Measurements from ENCODE around the gene GSTO1. TPM values are rescaled to one million over a fixed set of nuclear protein-coding genes. Genes with fewer than 3 reads are reported as not detected.

Gene GSTO1
- total RNA-seq, 3 donors from 2014 or later (not counting 1 experiment from before 2014, with no cell fraction given), result 27.8 to 38.0 (median 31.5) TPM

- no peaks in the 10 kb centered on the region for H3K27me3 ChIP-seq (ENCODE audit: control insufficient read depth, insufficient read depth, low read length)
- H3K27ac ChIP-seq (ENCODE audit: low read length), result no peak overlapping the region
- peaks cover 25% of the 10 kb centered on the region for H3K36me3 Mint-ChIP-seq
- no peaks in the 10 kb centered on the region for H3K27me3 Mint-ChIP-seq (ENCODE audit: low read depth in 2 of 2)
- ATAC-seq (no peak), DNase-seq (no peak)
- peak overlapping the region; percentile 41 to 53 for H3K27ac Mint-ChIP-seq
- peaks cover 50% of the 10 kb centered on the region in 2 donors for H3K4me1 Mint-ChIP-seq
- peaks cover 19% of the 10 kb centered on the region for H3K4me1 ChIP-seq (ENCODE audit: control insufficient read depth, insufficient read depth, low read length)
- H3K4me3 Mint-ChIP-seq, result no peak overlapping the region
- no peaks in the 10 kb centered on the region for H3K9me3 ChIP-seq (ENCODE audit: control insufficient read depth, insufficient read depth, low read length)
- WGBS (ENCODE audit: insufficient coverage), result 100% methylated on average over 3 of the region's 5 CpGs
- H3K4me3 ChIP-seq (ENCODE audit: low read length), result no peak overlapping the region
- intact Hi-C loops (cut with micrococcal nuclease), result loop anchor here (5.0 to 10.0 kb wide), 3 partner anchors 142 to 460 kb away; partner anchors contain the start of genes SFR1 and STN1
- H3K36me3 ChIP-seq (ENCODE audit: control insufficient read depth, insufficient read depth, low read length), result peaks cover 64% of the 10 kb centered on the region
- no peak for TF ChIP-seq CTCF (IDR thresholded peaks at IDR 0.05)
- no peaks in the 10 kb centered on the region for H3K9me3 Mint-ChIP-seq
These were observed 10.1 kb downstream of the GSTO1 start for GRCh38 chr10:104264783-104265182.

GRCh38 chr10:104267721-104268404, 13.2 kb downstream of the GSTO1 start:
- Histone ChIP-seq H3K36me3 (ENCODE audit: control insufficient read depth, insufficient read depth, low read length) (peaks cover 35% of the 10 kb centered on the region), H3K9me3 (ENCODE audit: control insufficient read depth, insufficient read depth, low read length) (no peaks in the 10 kb centered on the region), H3K27me3 (ENCODE audit: control insufficient read depth, insufficient read depth, low read length) (no peaks in the 10 kb centered on the region), H3K4me1 (ENCODE audit: control insufficient read depth, insufficient read depth, low read length) (peaks cover 19% of the 10 kb centered on the region), H3K4me3 (ENCODE audit: low read length) (peak overlapping the region; percentile 74), H3K27ac (ENCODE audit: low read length) (peak overlapping the region; percentile 80)
- H3K9me3 Mint-ChIP-seq, result no peaks in the 10 kb centered on the region
- no peaks in the 10 kb centered on the region for H3K27me3 Mint-ChIP-seq (ENCODE audit: low read depth in 2 of 2)
- WGBS (ENCODE audit: insufficient coverage), result 83% methylated on average over 14 of the region's 14 CpGs
- no peak for DNase-seq
- peaks cover 7% of the 10 kb centered on the region for H3K36me3 Mint-ChIP-seq
- H3K4me3 Mint-ChIP-seq, result peak overlapping the region; percentile 90
- peaks cover 31% of the 10 kb centered on the region in 2 donors for H3K4me1 Mint-ChIP-seq
- TF ChIP-seq CTCF (IDR thresholded peaks at IDR 0.05), result no peak
- ATAC-seq, result no peak
- intact Hi-C loops (cut with micrococcal nuclease), result loop anchor here (1.0 to 10.0 kb wide), 6 partner anchors 12 to 463 kb away; partner anchors contain the start of genes ITPRIP, SFR1 and STN1
- H3K27ac Mint-ChIP-seq, result peak overlapping the region; percentile 94 to 97

- peaks cover 31% of the 10 kb centered on the region in 2 donors for H3K4me1 Mint-ChIP-seq
- H3K4me1 ChIP-seq (ENCODE audit: control insufficient read depth, insufficient read depth, low read length), result peaks cover 19% of the 10 kb centered on the region
These were observed 13.7 kb downstream of the GSTO1 start for GRCh38 chr10:104268405-104268712.

More at GRCh38 chr10:104268405-104268712, 13.7 kb downstream of the GSTO1 start:
- peak overlapping the region; percentile 94 to 97 for H3K27ac Mint-ChIP-seq
- H3K4me3 Mint-ChIP-seq, result peak overlapping the region; percentile 90
- H3K27me3 Mint-ChIP-seq (ENCODE audit: low read depth in 2 of 2), result no peaks in the 10 kb centered on the region
- intact Hi-C loops (cut with micrococcal nuclease), result loop anchor here (1.0 to 10.0 kb wide), 6 partner anchors 12 to 464 kb away; partner anchors contain the start of genes ITPRIP, SFR1 and STN1
- Histone ChIP-seq H3K27me3 (ENCODE audit: control insufficient read depth, insufficient read depth, low read length) (no peaks in the 10 kb centered on the region), H3K36me3 (ENCODE audit: control insufficient read depth, insufficient read depth, low read length) (peaks cover 30% of the 10 kb centered on the region), H3K4me3 (ENCODE audit: low read length) (peak overlapping the region; percentile 74), H3K27ac (ENCODE audit: low read length) (peak overlapping the region; percentile 80), H3K9me3 (ENCODE audit: control insufficient read depth, insufficient read depth, low read length) (no peaks in the 10 kb centered on the region)
- no peaks in the 10 kb centered on the region for H3K9me3 Mint-ChIP-seq
- 12% methylated on average over 10 of the region's 10 CpGs for WGBS (ENCODE audit: insufficient coverage)
- ATAC-seq (peak in 1 of 3 donors; percentile 35), DNase-seq (no peak)
- TF ChIP-seq CTCF (IDR thresholded peaks at IDR 0.05), result no peak
- peaks cover 7% of the 10 kb centered on the region for H3K36me3 Mint-ChIP-seq

Data from natural killer cell (primary cell).